ENCODE measurements around the gene PIGR. TPM values are rescaled to one million over a fixed set of nuclear protein-coding genes. Genes with fewer than 3 reads are reported as not detected.

Gene PIGR
- polyA plus RNA-seq, 1 of the 3 experiments (the other 2 are of a cell fraction) = not detected

DNA sequence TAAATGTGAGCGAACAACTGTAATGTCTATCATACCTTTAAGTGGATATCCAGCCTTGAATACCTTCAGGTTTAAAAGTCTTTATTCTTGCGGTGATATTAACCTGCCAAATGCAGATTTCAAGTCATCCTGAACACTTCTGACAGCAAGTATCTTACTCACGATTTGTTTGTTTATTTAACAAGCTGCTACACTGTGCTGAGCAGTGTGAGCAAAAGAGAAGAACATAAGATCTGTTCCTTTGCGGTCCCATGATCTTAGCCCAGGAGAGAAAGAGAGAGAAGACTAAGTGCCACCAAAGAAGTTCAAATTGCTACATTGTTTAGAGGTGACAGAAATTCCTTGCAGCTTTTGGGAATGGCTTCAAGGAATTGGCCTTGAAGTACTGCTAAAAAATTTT, 58.6 kb downstream of the PIGR start:
- 63% methylated on average over 4 of the region's 4 CpGs for WGBS (ENCODE audit: low lambda C conversion rate)
- TF ChIP-seq TCF12 (IDR thresholded peaks at IDR 0.05) = no peak
- TF ChIP-seq USF1 (IDR thresholded peaks at IDR 0.05; ENCODE audit: borderline replicate concordance, low read depth) = no peak
- TF ChIP-seq MEF2A (IDR thresholded peaks at IDR 0.05; ENCODE audit: borderline replicate concordance, low read depth) = no peak
- TF ChIP-seq POLR2AphosphoS5 (IDR thresholded peaks at IDR 0.05; ENCODE audit: low read depth, low read length) = no peak
- no peak for TF ChIP-seq RXRA (IDR thresholded peaks at IDR 0.05; ENCODE audit: borderline replicate concordance, low read depth)
- TF ChIP-seq USF2 (IDR thresholded peaks at IDR 0.05; ENCODE audit: borderline replicate concordance, low read depth, low read length) = no peak
- no peak for TF ChIP-seq EZH2phosphoT487 (IDR thresholded peaks at IDR 0.05; ENCODE audit: borderline replicate concordance, low read depth)
- TF ChIP-seq SIN3A (IDR thresholded peaks at IDR 0.05; ENCODE audit: borderline replicate concordance, low read depth, low read length) = no peak
- Histone ChIP-seq H3K9me2 (no peaks in the 10 kb centered on the region), H3K27ac (ENCODE audit: low read depth in 2 of 2, low read length in 1 of 2) (no peak overlapping the region), H4K20me1 (ENCODE audit: insufficient read depth) (no peaks in the 10 kb centered on the region), H3F3A (replicated peaks; ENCODE audit: insufficient read depth) (no peaks in the 10 kb centered on the region), H3K4me3 (ENCODE audit: low read depth in 2 of 2, low read length in 1 of 2) (no peak overlapping the region), H2AFZ (ENCODE audit: low read depth) (no peak overlapping the region), H3K9me3 (no peaks in the 10 kb centered on the region), H3K4me2 (no peak overlapping the region), H3K27me3 (ENCODE audit: insufficient read depth) (peaks cover 5% of the 10 kb centered on the region; the same call in 1 of the 2 replicates), H3K9ac (no peak overlapping the region), H3K4me1 (ENCODE audit: control insufficient read depth in 1 of 2, insufficient read depth in 2 of 2, low read depth in 1 of 2, low read length in 1 of 2) (no peaks in the 10 kb centered on the region), H3K79me2 (ENCODE audit: insufficient read depth) (no peaks in the 10 kb centered on the region), H3K36me3 (replicated peaks in 1 of 2; ENCODE audit: control insufficient read depth in 1 of 2, insufficient read depth in 2 of 2, low read length in 1 of 2) (no peaks in the 10 kb centered on the region)
- CTCF ChIA-PET = no interaction called here
- no peak for DNase-seq
- POLR2A ChIA-PET = interaction anchor here (0.7 kb wide), 1 partner anchor 192 kb away, joined by 3 read pairs; no protein-coding TSS in a partner anchor

GRCh38 chr1:206886831-206887230, 59.4 kb downstream of the PIGR start:
- POLR2A ChIA-PET = no interaction called here
- Histone ChIP-seq H3K9me3 (no peaks in the 10 kb centered on the region), H3K36me3 (replicated peaks in 1 of 2; ENCODE audit: control insufficient read depth in 1 of 2, insufficient read depth in 2 of 2, low read length in 1 of 2) (no peaks in the 10 kb centered on the region), H3K79me2 (ENCODE audit: insufficient read depth) (no peaks in the 10 kb centered on the region), H3K27ac (ENCODE audit: low read depth in 2 of 2, low read length in 1 of 2) (no peak overlapping the region), H3K4me3 (ENCODE audit: low read depth in 2 of 2, low read length in 1 of 2) (no peak overlapping the region), H3K9me2 (no peaks in the 10 kb centered on the region), H3K4me1 (ENCODE audit: control insufficient read depth in 1 of 2, insufficient read depth in 2 of 2, low read depth in 1 of 2, low read length in 1 of 2) (no peaks in the 10 kb centered on the region), H3K27me3 (ENCODE audit: insufficient read depth) (peaks cover 5% of the 10 kb centered on the region; the same call in 1 of the 2 replicates), H4K20me1 (ENCODE audit: insufficient read depth) (no peaks in the 10 kb centered on the region), H3F3A (replicated peaks; ENCODE audit: insufficient read depth) (no peaks in the 10 kb centered on the region), H3K4me2 (no peak overlapping the region), H2AFZ (ENCODE audit: low read depth) (no peak overlapping the region), H3K9ac (no peak overlapping the region)
- 69% methylated on average over 1 of the region's 1 CpG for WGBS (ENCODE audit: low lambda C conversion rate)
- TF ChIP-seq TAF1 (IDR thresholded peaks at IDR 0.05; ENCODE audit: borderline replicate concordance, low read depth, low read length) = no peak
- no peak for TF ChIP-seq EZH2phosphoT487 (IDR thresholded peaks at IDR 0.05; ENCODE audit: borderline replicate concordance, low read depth)
- TF ChIP-seq ELF1 (IDR thresholded peaks at IDR 0.05) = no peak
- TF ChIP-seq TEAD4 (IDR thresholded peaks at IDR 0.05; ENCODE audit: borderline replicate concordance, insufficient read depth) = no peak
- TF ChIP-seq POLR2AphosphoS5 (IDR thresholded peaks at IDR 0.05; ENCODE audit: low read depth, low read length) = no peak
- TF ChIP-seq RAD21 (IDR thresholded peaks at IDR 0.05; ENCODE audit: low read length) = no peak
- no peak for TF ChIP-seq RXRA (IDR thresholded peaks at IDR 0.05; ENCODE audit: borderline replicate concordance, low read depth)
- no peak for DNase-seq
- CTCF ChIA-PET = interaction anchor here (0.6 to 0.9 kb wide), 2 partner anchors 26 to 1691 kb away, joined by 3 read pairs; no protein-coding TSS in a partner anchor

Data from SK-N-SH (cell line).